ENCODE results near the gene DYNLT4. TPM values are rescaled to one million over a fixed set of nuclear protein-coding genes. Genes with fewer than 3 reads are reported as not detected.

Gene DYNLT4
- polyA plus RNA-seq, 6 donors from 2014 or later: not detected

- H3K27ac Mint-ChIP-seq: peak overlapping the region in 4 of 6 donors; percentile 69 to 95 (median 80)
- no peaks in the 10 kb centered on the region for H3K9me3 Mint-ChIP-seq
- H3K4me3 Mint-ChIP-seq: peak overlapping the region; percentile 73 to 91 (median 80)
- no peak for DNase-seq
- H3K36me3 Mint-ChIP-seq: peaks cover 0 to 5% of the 10 kb centered on the region in 2 donors
- H3K4me1 Mint-ChIP-seq: peaks cover 19 to 33% (median 22%) of the 10 kb centered on the region in 3 donors
- no peaks in the 10 kb centered on the region for H3K27me3 Mint-ChIP-seq
- ATAC-seq (ENCODE audit: low read depth in 2 of 2): no peak
These were observed 21.5 kb downstream of the DYNLT4 start for GRCh38 chr1:44785501-44786137.

GRCh38 chr1:44785029-44785380 is 22.1 kb downstream of the DYNLT4 start:
- ATAC-seq (ENCODE audit: low read depth in 2 of 2) (no peak), DNase-seq (no peak)

GRCh38 chr1:44784094-44785028 is 22.8 kb downstream of the DYNLT4 start:
- peak overlapping the region in 5 of 6 donors; percentile 24 to 88 (median 76) for H3K27ac Mint-ChIP-seq
- H3K27me3 Mint-ChIP-seq: no peaks in the 10 kb centered on the region
- H3K9me3 Mint-ChIP-seq: no peaks in the 10 kb centered on the region
- H3K36me3 Mint-ChIP-seq: peaks cover 0 to 5% of the 10 kb centered on the region in 2 donors
- ATAC-seq (ENCODE audit: low read depth in 2 of 2) (peak; percentile 17), DNase-seq (peak; percentile 44)
- peaks cover 19 to 33% (median 22%) of the 10 kb centered on the region in 3 donors for H3K4me1 Mint-ChIP-seq
- H3K4me3 Mint-ChIP-seq: peak overlapping the region; percentile 73 to 91 (median 82)

More at GRCh38 chr1:44785029-44785380, 22.1 kb downstream of the DYNLT4 start:
- H3K27me3 Mint-ChIP-seq: no peaks in the 10 kb centered on the region
- H3K4me1 Mint-ChIP-seq: peaks cover 19 to 33% (median 22%) of the 10 kb centered on the region in 3 donors
- no peaks in the 10 kb centered on the region for H3K9me3 Mint-ChIP-seq
- peaks cover 0 to 5% of the 10 kb centered on the region in 2 donors for H3K36me3 Mint-ChIP-seq
- peak overlapping the region; percentile 73 to 91 (median 80) for H3K4me3 Mint-ChIP-seq
- peak overlapping the region in 3 of 6 donors; percentile 24 to 78 (median 76) for H3K27ac Mint-ChIP-seq

GRCh38 chr1:44783697-44784093 is 23.5 kb downstream of the DYNLT4 start:
- peaks cover 21 to 37% (median 22%) of the 10 kb centered on the region in 3 donors for H3K4me1 Mint-ChIP-seq
- no peak for ATAC-seq (ENCODE audit: low read depth in 2 of 2)
- peak overlapping the region in 4 of 6 donors; percentile 24 to 88 (median 69) for H3K27ac Mint-ChIP-seq
- no peaks in the 10 kb centered on the region for H3K27me3 Mint-ChIP-seq
- peak overlapping the region; percentile 71 to 89 (median 82) for H3K4me3 Mint-ChIP-seq
- DNase-seq: no peak
- no peaks in the 10 kb centered on the region for H3K9me3 Mint-ChIP-seq
- peaks cover 0 to 5% of the 10 kb centered on the region in 2 donors for H3K36me3 Mint-ChIP-seq

- ATAC-seq (ENCODE audit: low read depth in 2 of 2) (no peak), DNase-seq (no peak)
- Mint-ChIP-seq H3K27ac (no peak overlapping the region), H3K4me3 (peak overlapping the region in 1 of 8 donors; percentile 92), H3K9me3 (no peaks in the 10 kb centered on the region), H3K27me3 (no peaks in the 10 kb centered on the region), H3K36me3 (peaks cover 0 to 10% of the 10 kb centered on the region in 2 donors), H3K4me1 (peaks cover 31 to 55% (median 48%) of the 10 kb centered on the region in 3 donors)
These were observed 26.5 kb downstream of the DYNLT4 start for GRCh38 chr1:44780583-44781121.

GRCh38 chr1:44778705-44779576 is 28.2 kb downstream of the DYNLT4 start:
- peaks cover 0 to 10% of the 10 kb centered on the region in 2 donors for H3K36me3 Mint-ChIP-seq
- no peaks in the 10 kb centered on the region for H3K9me3 Mint-ChIP-seq
- H3K27me3 Mint-ChIP-seq: no peaks in the 10 kb centered on the region
- H3K4me1 Mint-ChIP-seq: peaks cover 28 to 51% (median 45%) of the 10 kb centered on the region in 3 donors
- DNase-seq: no peak
- peak overlapping the region in 3 of 6 donors; percentile 55 to 87 (median 79) for H3K27ac Mint-ChIP-seq
- peak overlapping the region in 3 of 8 donors; percentile 26 to 92 (median 34) for H3K4me3 Mint-ChIP-seq
- no peak for ATAC-seq (ENCODE audit: low read depth in 2 of 2)

- no peak for DNase-seq
- no peaks in the 10 kb centered on the region for H3K27me3 Mint-ChIP-seq
- peaks cover 25 to 45% (median 37%) of the 10 kb centered on the region in 3 donors for H3K4me1 Mint-ChIP-seq
- ATAC-seq (ENCODE audit: low read depth in 2 of 2): no peak
- peak overlapping the region in 3 of 6 donors; percentile 81 to 96 (median 87) for H3K27ac Mint-ChIP-seq
- peak overlapping the region in 4 of 8 donors; percentile 92 to 98 (median 94) for H3K4me3 Mint-ChIP-seq
- H3K36me3 Mint-ChIP-seq: peaks cover 0 to 10% of the 10 kb centered on the region in 2 donors
- H3K9me3 Mint-ChIP-seq: no peaks in the 10 kb centered on the region
These were observed 29.0 kb downstream of the DYNLT4 start for GRCh38 chr1:44777969-44778635.

GRCh38 chr1:44777547-44777946 is 29.6 kb downstream of the DYNLT4 start:
- ATAC-seq (ENCODE audit: low read depth in 2 of 2) (no peak), DNase-seq (no peak)
- Mint-ChIP-seq H3K9me3 (no peaks in the 10 kb centered on the region), H3K4me1 (peaks cover 25 to 45% (median 37%) of the 10 kb centered on the region in 3 donors), H3K27ac (peak overlapping the region in 4 of 6 donors; percentile 26 to 96 (median 88)), H3K4me3 (peak overlapping the region; percentile 62 to 98 (median 96)), H3K27me3 (no peaks in the 10 kb centered on the region), H3K36me3 (peaks cover 0 to 10% of the 10 kb centered on the region in 2 donors)

GRCh38 chr1:44776730-44777068 is 30.5 kb downstream of the DYNLT4 start:
- DNase-seq (no peak), ATAC-seq (ENCODE audit: low read depth in 2 of 2) (no peak)
- Mint-ChIP-seq H3K27ac (peak overlapping the region; percentile 81 to 96 (median 96)), H3K36me3 (peaks cover 0 to 10% of the 10 kb centered on the region in 2 donors), H3K4me3 (peak overlapping the region; percentile 90 to 98 (median 96)), H3K4me1 (peaks cover 25 to 45% (median 37%) of the 10 kb centered on the region in 3 donors), H3K27me3 (no peaks in the 10 kb centered on the region), H3K9me3 (no peaks in the 10 kb centered on the region)

GRCh38 chr1:44775930-44776729 is 31.0 kb downstream of the DYNLT4 start:
- ATAC-seq (ENCODE audit: low read depth in 2 of 2) (peak; percentile 48 to 57), DNase-seq (peak; percentile 73)
- peak overlapping the region; percentile 93 to 96 (median 96) for H3K27ac Mint-ChIP-seq
- no peaks in the 10 kb centered on the region for H3K27me3 Mint-ChIP-seq
- peaks cover 25 to 41% (median 37%) of the 10 kb centered on the region in 3 donors for H3K4me1 Mint-ChIP-seq
- H3K36me3 Mint-ChIP-seq: peaks cover 0 to 5% of the 10 kb centered on the region in 2 donors
- H3K4me3 Mint-ChIP-seq: peak overlapping the region; percentile 90 to 98 (median 96)
- H3K9me3 Mint-ChIP-seq: no peaks in the 10 kb centered on the region

GRCh38 chr1:44775078-44775929 is 31.8 kb downstream of the DYNLT4 start, which contains the start of gene RPS8:
Gene RPS8 (plus strand): TSS chr1:44775540. CDS start chr1:44775597, 57 bp downstream.
- peak; percentile 88 for DNase-seq
- Mint-ChIP-seq H3K4me3 (peak within 1 kb of the TSS; percentile 90 to 98 (median 96)), H3K9me3 (no peaks in the 10 kb centered on the region), H3K36me3 (peaks cover 0 to 5% of the 10 kb centered on the region in 2 donors), H3K27ac (peak within 1 kb of the TSS; percentile 96 to 99 (median 97)), H3K4me1 (peaks cover 25 to 41% (median 37%) of the 10 kb centered on the region in 3 donors), H3K27me3 (no peaks in the 10 kb centered on the region)
- ATAC-seq (ENCODE audit: low read depth in 2 of 2): peak; percentile 83 to 87
